HG03280 (cell line): ENCODE data around the gene PDIA2.

ENCODE experiments used
- ATAC-seq: cut with Tn5 transposase; IDR thresholded peaks from one replicate; pipeline ENCODE4 v1.9.1; 2021; ENCODE audit warnings: mild to moderate bottlenecking, moderate library complexity; ENCODE audit not compliant: unreplicated experiment

The PDIA2 gene

DNA sequence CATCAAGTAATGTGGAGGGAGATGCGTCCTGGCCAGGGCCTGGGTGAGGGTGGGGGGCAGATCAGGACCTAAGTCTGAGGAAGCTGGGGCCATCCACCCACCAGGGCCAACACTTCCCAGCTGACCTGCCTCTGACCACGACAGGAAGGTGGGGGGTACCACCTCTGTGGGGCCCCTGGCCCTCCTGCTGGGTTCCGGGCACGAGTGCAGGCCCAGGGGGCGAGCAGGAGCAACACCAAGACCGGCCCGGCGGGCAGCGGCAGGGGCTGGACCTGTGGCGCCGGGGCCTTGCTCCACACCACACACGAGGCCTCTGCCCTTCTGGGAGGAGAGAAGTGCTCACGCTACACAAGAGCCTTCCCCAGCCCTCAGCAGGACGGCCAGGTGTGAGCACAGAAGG is 13.3 kb downstream of the PDIA2 start:
- no peak for ATAC-seq

DNA sequence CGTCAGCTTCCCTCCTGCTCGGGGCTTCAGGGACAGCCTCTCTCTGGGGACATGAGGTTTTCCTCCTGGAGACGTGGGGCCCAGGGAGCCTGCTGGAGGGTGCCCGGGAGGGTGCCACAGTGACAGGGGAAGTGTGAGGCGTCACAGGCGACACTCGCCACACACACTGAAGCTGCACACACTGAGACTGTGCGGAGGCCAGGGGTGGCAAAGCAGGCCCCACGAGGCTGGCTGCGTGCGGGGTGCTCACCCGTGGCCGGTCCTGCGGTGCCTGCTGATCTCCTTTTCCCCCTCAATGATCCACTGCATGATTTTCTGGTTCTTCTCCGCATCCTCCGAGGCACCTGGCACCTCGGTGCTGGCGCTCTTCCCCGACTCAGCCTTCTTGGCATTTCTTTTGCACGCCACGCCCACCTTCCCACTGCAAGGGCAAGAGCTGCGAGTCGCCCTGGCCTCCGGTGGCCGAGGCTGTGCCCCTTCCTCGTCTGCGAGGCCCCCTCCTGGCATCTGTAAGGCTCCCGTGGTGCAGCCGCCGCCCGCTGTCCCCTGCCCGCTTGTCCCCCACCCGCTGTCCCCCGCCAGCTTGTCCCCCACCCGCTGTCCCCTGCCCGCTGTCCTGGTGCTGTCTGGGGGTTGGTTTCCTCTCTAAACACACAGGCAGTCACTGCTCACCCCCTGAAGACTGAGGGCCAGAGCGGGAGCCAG is 14.0 kb downstream of the PDIA2 start:
- ATAC-seq = no peak

DNA sequence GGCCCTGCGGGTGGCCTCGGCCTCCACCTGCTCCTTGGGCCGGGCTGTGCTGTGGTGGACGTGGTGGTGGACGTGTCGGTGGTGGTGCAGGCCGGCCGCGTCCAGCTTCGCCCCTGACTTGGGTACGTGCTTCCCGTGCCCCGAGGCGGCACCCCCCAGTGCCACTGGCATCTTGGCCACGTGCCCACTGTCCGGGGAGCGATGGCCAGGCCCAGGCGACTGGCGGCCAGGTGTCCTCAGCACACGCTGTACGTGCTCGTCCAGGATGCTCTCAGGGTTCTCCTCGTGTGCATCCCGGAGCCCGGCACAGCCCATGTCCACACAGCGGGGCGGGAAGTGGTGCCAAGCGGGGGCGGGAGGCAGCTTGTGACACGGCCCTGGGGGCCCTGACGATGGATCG is 14.9 kb downstream of the PDIA2 start:
- ATAC-seq = no peak

DNA sequence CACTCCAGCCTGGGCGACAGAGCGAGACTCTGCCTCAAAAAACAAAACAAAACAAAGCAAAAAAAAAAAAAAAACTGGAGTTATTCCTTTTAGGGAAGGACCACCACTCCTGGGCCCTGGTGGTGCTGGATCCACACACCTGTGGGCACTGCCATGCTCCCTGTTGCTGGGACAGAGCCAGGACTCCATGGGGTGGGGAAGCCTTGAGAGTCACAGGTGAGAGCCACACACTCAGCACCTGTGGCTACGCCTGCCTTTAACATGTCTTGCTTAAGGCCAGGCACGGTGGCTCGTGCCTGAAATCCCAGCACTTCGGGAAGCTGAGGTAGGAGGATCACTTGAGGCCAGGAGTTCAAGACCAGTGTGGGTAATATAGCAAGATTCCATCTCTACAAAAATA is 18.3 kb downstream of the PDIA2 start:
- ATAC-seq = no peak

DNA sequence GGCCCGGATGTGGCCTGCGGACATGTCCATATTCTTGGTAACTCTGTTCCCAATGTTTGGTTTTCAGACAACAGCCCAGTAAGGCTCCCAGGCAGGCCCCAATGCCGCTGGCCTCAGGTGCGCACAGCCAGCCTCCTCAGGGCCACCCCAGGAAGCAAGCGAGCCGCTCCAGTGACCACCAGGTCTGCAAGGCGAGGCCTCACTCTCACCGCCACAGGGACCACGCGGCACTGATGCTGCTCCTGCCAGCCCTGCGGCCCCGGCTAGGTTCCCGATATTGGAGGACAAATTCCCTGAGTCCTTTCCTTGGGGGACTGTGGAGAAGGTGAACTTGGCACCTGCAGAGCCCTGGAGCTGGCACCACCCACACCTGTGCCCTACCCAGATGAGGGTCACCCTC is 19.0 kb downstream of the PDIA2 start:
- no peak for ATAC-seq

DNA sequence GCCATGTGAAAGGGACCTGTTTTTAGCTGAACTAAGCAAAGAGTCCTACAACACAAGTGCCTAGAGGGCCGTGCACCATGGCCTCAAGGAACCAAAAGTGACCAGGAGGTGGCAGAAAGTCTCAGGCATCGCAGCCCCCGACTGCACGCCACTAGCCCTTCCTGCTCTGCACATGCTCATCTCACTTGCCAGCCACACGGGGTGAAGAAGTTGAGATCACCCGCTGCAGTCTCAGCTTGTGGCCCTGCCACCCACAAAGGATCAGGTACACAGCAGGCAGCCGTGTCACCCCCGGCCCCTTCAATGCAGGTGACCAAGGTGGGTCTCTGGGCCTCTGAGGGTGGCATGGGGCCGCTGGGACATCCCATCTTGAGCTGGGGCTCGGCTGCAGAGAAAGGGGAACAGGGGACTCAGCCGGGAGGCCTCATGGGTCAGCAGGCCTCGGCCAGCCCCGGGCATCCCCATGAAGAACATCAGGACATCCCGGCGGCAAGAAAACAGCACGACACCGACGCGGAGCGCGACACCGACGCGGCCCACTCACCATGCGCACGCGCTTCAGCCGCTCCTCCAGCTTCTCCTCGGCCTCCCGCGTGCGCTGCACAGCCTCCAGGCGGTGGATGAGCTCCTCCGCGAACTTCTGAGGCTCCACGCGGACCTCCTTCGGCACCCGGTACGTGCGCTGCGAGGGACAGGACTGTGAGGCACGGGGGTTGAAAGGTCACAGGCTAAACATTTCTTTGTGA is 21.0 kb downstream of the PDIA2 start:
- no peak for ATAC-seq

DNA sequence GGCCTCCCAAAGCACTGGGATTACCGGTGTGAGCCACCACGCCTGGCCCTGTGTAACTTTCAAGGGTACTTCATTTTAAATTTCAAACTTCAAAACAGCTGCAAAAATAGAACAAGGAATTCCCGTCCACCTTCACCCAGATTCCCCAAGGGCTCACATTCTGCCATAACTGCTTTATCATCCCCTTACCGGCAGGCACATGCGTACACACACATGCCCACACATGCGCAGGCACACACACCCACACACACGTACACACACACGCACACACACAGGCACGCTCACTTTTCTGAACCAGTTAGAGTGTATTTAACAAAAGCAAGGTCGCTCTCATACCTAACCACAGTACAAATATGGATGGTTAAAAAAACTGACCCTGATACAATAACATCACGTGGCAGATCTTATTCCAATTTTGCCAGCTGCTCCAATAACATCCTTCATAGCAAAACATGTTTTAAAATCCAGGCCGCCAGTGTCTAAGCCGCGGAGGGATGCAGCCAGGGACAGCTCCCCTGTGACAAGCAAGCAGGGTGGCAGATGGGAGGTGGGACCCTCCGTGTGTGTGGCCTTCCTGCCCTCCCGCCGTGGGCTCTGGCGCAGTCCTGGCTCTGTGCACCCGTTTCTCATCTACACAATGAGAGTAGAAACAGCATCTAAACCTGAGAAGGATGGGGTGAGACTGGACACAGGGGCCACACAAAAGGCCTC is 23.1 kb downstream of the PDIA2 start:
- ATAC-seq = no peak

DNA sequence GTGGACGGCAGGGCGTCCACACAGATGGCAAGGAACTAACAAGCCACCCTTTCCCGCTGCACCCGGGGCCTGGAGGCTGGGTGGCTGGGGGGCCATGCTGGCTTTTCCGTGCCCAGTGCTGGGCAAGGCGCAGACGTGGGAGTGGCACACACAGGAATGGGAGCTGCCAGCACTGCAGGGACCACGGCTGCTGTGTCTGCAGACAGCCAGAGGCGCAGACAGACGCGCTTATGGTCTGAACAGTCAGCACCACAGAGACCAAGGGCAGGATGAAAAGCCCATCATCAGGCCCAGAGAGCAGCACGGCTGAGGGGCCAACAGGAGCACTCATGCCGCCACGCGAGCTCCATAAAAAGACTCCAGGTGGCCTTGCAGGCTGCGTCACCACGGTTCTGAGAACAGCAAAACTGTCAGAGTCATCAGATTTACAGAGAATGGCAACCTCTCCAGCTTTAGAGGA is 24.0 kb downstream of the PDIA2 start:
- ATAC-seq = no peak

DNA sequence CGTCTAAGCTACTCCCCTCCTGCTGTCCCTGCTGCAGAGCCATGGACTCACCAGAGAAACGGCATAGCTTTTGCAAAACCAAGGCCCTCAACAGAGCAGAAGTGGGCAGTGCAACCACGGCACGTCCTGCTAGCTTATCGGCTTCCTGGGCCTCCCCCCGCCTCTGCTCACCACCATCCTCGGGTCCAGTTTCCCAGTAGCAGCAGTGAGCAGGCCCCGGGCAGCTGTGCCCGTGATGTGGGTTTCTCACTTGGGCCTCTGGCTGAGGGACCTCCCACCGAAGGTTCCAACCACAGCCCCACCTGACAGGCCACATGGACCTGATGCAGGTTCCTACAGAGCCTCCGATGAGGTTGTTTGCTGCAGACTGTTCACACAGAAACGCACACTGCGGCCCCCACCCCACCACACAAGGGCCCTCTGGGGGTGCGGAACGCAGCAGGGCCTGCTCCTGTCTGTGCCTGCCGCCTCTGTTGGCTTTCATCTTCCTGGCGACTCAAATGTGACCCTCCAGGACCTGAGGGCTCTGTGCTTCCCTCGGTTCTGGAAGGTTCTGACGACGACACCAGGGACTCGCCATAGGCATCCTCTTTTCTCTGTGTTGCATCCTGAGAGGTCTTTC is 24.8 kb downstream of the PDIA2 start:
- no peak for ATAC-seq

DNA sequence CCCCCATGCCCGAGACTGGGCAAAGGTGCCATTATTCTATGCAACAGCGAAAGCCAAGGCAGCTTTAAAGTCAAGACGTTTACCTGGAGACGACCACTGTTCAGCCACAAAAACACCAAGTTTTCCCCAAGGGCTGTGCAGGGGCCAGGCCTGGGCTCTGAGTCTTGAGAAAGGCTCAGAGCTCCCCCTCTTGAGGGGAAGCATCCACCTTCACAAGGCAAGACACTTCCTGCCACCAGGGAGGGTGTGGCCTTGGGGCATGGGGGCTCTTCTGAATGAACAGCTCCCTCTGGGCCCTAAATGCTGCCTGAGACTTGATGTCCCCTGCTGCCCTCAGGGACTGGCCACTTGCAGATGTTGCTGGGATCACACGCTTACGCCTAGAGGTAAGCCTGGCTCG is 26.5 kb downstream of the PDIA2 start:
- ATAC-seq = no peak

DNA sequence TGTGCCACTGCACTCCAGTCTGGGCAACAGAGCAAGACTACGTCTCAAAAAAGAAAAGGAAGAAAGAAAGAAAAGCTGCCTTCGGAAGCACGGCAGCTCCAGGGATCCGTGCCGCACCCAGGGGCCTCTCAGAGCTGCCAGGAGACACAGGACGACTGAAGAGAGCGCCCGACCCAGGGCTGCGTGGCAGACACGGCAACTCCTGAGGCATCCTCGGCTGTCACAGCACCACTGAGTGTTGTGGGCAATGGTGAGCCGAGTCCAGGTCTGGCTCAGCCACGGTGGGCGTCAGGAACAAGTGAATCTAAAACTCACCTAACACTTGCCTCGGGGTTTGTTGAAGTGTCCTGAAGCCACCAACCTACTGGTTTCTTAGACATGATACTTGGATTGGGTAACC is 28.8 kb downstream of the PDIA2 start:
- no peak for ATAC-seq

DNA sequence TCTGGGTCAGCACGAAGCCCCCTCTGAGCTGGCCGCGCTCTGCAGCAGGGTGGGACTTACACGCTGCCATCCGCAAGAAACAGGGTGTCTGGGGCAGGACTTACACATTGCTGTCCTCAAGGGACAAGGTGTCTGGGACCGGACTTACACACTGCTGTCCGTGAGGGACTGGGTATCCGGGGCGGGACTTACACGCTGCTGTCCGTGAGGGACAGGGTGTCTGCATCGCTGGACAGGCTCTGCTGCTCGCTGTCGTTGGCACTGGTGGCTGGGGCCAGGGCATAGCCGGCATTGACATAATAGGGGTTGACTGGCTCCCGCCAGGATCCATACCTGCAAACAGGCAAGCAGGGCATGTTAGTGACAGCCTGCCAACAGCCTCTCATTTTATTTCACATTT is 31.4 kb downstream of the PDIA2 start:
- no peak for ATAC-seq

DNA sequence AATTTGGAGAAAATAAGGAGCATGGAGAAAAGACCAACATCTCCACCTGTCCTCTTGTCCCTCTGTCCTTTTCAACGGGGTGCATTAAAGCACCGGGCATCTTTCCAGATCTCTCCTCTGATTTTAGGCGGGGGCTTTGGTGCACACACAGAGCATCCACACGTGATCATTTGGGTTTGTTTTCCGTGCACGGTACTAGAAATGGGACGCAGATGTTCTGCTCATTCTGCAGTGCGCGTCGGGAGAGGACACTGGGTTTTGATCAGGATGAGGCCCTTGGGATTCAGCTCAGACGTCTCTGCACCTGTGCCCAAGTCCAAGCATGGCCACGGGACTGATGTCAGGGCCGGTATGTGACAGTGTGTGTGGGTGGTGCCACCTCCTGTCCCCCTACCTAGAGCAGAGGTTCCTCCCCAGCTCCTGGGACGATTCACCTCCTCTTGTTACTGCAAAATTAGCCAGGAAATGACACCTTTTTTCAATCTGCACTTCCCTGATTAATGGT is 31.9 kb downstream of the PDIA2 start:
- ATAC-seq = no peak

DNA sequence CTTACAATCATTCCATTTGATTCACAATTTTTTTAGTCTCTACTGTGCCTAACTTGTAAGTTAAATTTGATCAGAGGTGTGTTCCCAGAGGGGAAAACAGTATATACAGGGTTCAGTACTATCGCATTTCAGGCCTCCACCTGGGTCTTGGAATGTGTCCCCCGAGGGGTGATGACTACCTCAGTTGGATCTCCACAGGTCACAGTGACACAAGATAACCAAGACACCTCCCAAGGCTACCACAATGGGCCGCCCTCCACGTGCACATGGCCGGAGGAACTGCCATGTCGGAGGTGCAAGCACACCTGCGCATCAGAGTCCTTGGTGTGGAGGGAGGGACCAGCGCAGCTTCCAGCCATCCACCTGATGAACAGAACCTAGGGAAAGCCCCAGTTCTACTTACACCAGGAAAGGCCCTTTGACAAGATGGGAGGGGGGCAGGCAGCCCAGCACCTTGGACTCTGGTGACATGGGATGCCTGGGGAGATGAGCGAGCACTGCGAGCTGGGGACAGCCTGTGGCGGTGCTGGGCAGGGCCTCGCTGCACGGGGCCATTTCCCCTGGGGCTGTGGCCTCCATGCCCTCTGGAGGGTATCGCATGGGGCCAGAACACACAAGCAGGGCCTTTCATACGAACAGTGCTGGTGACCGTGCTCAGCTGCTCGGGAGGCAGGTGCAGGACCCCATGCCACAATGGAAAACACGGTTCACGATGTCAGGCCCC is 33.9 kb downstream of the PDIA2 start:
- no peak for ATAC-seq

DNA sequence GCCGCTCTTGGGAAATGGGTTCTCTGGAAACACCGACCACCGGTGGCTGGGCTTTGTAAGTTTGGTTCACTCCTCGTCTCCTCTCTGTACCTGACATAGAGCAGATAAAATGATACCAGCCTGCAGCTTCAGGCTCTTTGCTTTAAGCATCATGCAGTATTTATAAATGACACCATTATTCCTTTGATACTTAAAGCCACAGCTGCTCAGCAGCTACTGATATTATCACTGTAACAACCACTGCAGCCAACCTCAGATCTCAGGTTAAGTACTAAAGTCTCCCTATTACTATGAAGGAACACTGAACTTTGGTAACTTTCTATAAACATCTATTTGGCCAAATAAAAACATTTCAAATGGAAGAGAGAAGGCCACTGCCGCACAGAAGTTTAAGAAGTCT is 34.6 kb downstream of the PDIA2 start:
- ATAC-seq = no peak

DNA sequence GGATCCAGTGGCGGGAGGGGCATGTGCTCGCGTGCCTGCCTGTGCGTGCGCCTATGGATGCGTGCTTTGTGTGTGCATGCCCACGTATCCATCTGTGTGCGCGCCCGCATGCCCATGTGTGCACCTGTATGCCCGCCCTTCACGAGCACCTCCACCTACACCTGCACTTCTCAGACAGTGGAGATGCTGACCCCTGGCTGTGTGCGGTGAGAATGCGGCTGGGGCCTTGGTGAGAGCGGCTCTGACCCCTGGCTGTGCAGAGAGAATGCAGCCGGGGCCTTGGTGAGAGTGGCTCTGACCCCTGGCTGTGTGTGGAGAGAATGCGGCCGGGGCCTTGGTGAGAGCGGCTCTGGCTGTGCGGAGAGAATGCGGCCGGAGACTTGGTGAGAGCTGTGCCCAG is 35.7 kb downstream of the PDIA2 start:
- ATAC-seq = no peak

DNA sequence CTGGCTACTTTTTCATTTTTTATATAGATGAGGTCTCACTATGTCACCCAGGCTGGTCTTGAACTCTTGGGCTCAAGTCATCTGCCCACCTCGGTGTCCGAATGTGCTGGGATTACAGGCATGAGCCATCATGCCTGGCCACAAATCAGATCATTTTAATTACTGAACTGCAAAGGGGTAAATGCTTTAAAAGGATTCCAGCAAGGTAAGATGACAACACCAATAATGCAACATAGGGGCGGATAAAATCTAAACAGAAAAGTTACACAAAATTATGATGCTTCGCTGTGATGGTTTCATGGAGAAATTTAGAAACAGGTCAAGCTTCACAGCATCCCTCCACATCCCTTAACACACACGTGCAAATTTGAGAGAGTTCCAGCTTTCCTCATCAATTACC is 37.2 kb downstream of the PDIA2 start:
- no peak for ATAC-seq

DNA sequence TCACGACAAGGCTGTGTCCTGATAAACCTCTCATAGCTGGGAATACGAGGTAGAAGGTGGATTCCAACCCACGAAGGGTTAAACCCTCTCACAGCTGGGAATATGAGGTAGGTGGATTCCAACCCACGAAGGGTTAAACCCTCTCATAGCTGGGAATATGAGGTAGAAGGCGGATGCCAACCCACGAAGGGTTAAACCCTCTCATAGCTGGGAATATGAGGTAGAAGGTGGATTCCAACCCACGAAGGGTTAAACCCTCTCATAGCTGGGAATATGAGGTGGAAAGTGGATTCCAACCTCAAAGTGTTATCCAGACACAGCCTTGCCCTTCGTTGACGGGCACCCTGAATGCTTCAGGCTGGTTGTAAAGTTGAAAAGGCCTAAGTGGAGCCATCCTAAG is 38.6 kb downstream of the PDIA2 start:
- ATAC-seq = no peak

DNA sequence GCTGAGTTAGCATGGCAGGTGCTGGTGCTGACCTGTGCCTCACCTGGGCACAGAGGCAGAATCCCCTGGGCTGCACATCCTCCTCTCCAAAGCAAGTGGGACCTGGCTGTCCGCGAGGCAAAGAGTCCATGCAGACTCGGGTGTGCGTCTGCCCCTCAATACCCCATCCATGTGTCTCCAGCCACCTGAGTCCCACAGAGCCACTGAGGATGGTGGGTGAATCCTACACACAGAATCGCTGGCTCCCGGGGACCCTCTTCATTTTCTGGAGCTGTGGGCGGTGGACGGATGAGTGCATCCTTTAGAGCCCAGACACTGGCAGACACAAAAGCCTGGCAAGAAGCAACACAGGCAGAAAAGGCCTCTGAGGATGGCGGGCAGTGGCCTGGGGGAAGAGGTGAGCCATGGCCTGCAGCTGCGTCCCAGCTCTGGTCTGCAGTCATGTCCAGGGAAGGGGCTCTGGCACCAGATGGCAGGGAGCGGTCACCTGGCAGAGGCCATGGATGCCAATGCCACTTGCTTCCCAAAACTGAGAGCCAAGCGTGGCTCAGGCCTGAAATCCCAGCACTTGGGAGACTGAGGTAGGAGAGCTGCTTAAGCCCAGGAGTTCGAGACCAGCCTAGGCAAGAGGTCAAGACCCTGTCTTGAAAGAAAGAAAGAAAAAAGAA is 39.6 kb downstream of the PDIA2 start:
- no peak for ATAC-seq

DNA sequence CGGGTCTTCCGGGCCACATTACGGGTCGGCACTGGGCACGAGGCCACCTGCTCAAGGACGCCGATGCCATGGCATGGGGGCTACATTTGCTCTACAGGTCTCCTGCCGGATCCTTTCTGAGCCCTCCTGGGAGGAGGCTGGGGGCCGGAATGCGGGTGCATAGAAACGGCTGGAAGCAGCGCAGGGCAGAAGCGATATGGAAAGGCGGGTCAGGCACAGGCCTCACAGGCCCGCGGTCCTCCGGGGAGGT is 41.2 kb downstream of the PDIA2 start:
- no peak for ATAC-seq
